GM04504 (cell line): Measurements from ENCODE around the gene TPT1.

ENCODE experiments used
- DNase-seq: peaks from one replicate; pipeline ENCODE4 v3.0.0-alpha.2; 2012; ENCODE audit warnings: low read depth

Gene TPT1

GRCh38 chr13:45333977-45334922 is 6.7 kb downstream of the TPT1 start:
- no peak for DNase-seq

GRCh38 chr13:45333251-45333976 is 7.6 kb downstream of the TPT1 start:
- no peak for DNase-seq

- no peak for DNase-seq
Observed at GRCh38 chr13:45332831-45333219, 8.2 kb downstream of the TPT1 start.

- peak; percentile 91 for DNase-seq
Observed at GRCh38 chr13:45332036-45332830, 8.8 kb downstream of the TPT1 start.

- no peak for DNase-seq
Observed at GRCh38 chr13:45331692-45332035, 9.3 kb downstream of the TPT1 start.

GRCh38 chr13:45331123-45331619 is 9.8 kb downstream of the TPT1 start:
- no peak for DNase-seq

- no peak for DNase-seq
Observed at GRCh38 chr13:45328661-45329111, 12.3 kb downstream of the TPT1 start.

GRCh38 chr13:45327253-45327955 is 13.6 kb downstream of the TPT1 start:
- DNase-seq: no peak

GRCh38 chr13:45325806-45326205 is 15.2 kb downstream of the TPT1 start:
- DNase-seq: peak; percentile 61

- no peak for DNase-seq
Observed at GRCh38 chr13:45320876-45321629, 19.9 kb downstream of the TPT1 start.

GRCh38 chr13:45316996-45317395 is 24.0 kb downstream of the TPT1 start:
- DNase-seq: no peak

- DNase-seq: no peak
Observed at GRCh38 chr13:45316338-45316737, 24.6 kb downstream of the TPT1 start.

- no peak for DNase-seq
Observed at GRCh38 chr13:45315520-45316167, 25.3 kb downstream of the TPT1 start.

GRCh38 chr13:45314822-45315221 is 26.2 kb downstream of the TPT1 start:
- DNase-seq: no peak

GRCh38 chr13:45310341-45311131 is 30.4 kb downstream of the TPT1 start:
- DNase-seq: no peak

GRCh38 chr13:45306966-45307365 is 34.0 kb downstream of the TPT1 start:
- no peak for DNase-seq

GRCh38 chr13:45305079-45305478 is 35.9 kb downstream of the TPT1 start:
- no peak for DNase-seq

GRCh38 chr13:45303866-45304265 is 37.1 kb downstream of the TPT1 start:
- DNase-seq: no peak

- no peak for DNase-seq
Observed at GRCh38 chr13:45303026-45303425, 38.0 kb downstream of the TPT1 start.
